AG04450 (cell line): ENCODE measurements around the gene CD164L2. TPM values are rescaled to one million over a fixed set of nuclear protein-coding genes. Genes with fewer than 3 reads are reported as not detected.

ENCODE experiments used
- CTCF ChIA-PET: fragments of 300-600, 350-600 bp; formaldehyde crosslinking; extraction: SDS; loops from one replicate; lab custom pipeline; 2022; ENCODE audit warnings: antibody characterized with exemption, inconsistent platforms; lab: Charles Lee
- POLR2A ChIA-PET: fragments of 350-600 bp; formaldehyde crosslinking; extraction: SDS; loops from one replicate; lab custom pipeline; 2021; ENCODE audit warnings: antibody characterized with exemption, inconsistent platforms; lab: Yijun Ruan, JAX
- DNase-seq: peaks from one replicate; pipeline ENCODE4 v3.0.0-alpha.2; 2011; ENCODE audit warnings: low read depth, low spot score
- H3K27ac ChIP-seq: one replicate; pipeline ENCODE4 v1.5.1; 2012; ENCODE audit warnings: low read depth, low read length, control low read depth
- H3K27me3 ChIP-seq: one replicate; pipeline ENCODE4 v1.6.0; 2012; ENCODE audit warnings: low read length; ENCODE audit not compliant: control insufficient read depth, insufficient read depth
- H3K4me3 ChIP-seq: 2 replicates; pipeline ENCODE4 v1.5.1; 2011; ENCODE audit warnings: mild to moderate bottlenecking, low read depth, low read length, control low read depth
- H3K9me3 ChIP-seq: 2 replicates; pipeline ENCODE4 v1.5.1; 2012; ENCODE audit warnings: low read length; ENCODE audit not compliant: control insufficient read depth, insufficient read depth
- polyA plus RNA-seq: library from polyadenylated mRNA; depleted of rRNA; stranded (reverse); fragments of >200 nt; gene quantifications from 2 replicates; pipeline ENCODE4 v1.2.3, GENCODE V29; 2011
- TF ChIP-seq, protein P1 (sequence below): IDR thresholded peaks from 2 replicates; pipeline ENCODE4 v1.5.1; 2011; ENCODE audit warnings: low read depth, low read length, control low read depth, inconsistent platforms

CD164L2 gene
- polyA plus RNA-seq, 1 experiment: not detected

DNA sequence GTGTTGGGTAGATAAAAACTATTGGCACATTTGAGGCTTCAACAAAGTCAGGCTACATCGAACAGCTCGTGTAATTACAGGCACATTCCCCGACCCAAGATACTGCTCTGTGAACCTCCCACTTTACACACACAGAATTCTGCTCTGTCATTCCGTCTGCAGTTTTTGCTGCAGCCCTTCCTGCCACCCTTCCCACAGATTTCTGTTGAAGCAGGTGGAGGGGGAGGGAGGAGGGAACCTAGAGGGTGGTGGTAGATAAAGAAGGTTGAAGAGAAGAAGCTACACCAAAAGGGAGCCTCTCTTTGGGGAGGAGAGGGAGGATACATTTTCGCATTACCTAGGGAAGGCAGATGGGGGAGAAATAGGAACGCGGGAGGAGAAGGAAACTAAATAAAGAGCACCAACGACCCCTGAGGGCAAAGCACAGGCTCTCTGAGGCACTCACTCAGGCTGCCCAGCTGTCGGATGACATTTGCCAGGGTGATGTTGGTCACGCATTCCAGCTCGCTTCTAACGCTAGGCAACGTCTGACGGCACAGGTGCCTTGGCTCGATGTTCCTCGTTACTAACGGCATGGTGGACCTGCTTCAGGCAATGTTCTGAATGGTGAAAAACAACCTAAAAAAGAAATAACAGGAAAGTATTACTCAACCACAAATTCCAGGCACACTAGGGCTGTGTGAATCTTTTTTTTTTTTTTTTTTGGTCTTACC is 45.3 kb upstream of the CD164L2 start:
- TF ChIP-seq, protein P1, sequence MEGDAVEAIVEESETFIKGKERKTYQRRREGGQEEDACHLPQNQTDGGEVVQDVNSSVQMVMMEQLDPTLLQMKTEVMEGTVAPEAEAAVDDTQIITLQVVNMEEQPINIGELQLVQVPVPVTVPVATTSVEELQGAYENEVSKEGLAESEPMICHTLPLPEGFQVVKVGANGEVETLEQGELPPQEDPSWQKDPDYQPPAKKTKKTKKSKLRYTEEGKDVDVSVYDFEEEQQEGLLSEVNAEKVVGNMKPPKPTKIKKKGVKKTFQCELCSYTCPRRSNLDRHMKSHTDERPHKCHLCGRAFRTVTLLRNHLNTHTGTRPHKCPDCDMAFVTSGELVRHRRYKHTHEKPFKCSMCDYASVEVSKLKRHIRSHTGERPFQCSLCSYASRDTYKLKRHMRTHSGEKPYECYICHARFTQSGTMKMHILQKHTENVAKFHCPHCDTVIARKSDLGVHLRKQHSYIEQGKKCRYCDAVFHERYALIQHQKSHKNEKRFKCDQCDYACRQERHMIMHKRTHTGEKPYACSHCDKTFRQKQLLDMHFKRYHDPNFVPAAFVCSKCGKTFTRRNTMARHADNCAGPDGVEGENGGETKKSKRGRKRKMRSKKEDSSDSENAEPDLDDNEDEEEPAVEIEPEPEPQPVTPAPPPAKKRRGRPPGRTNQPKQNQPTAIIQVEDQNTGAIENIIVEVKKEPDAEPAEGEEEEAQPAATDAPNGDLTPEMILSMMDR: no peak
- POLR2A ChIA-PET: interaction anchor here (0.9 to 1.1 kb wide), 2 partner anchors 8 to 62 kb away, joined by 3 read pairs; partner anchors contain the start of gene WASF2
- peak overlapping the region; percentile 31 for H3K27ac ChIP-seq
- H3K9me3 ChIP-seq: no peaks in the 10 kb centered on the region
- DNase-seq: no peak
- no peak overlapping the region for H3K4me3 ChIP-seq
- H3K27me3 ChIP-seq: no peaks in the 10 kb centered on the region
- CTCF ChIA-PET: interaction anchor here (0.9 to 1.2 kb wide), 2 partner anchors 13 to 60 kb away, joined by 3 to 4 read pairs; no protein-coding TSS in a partner anchor

DNA sequence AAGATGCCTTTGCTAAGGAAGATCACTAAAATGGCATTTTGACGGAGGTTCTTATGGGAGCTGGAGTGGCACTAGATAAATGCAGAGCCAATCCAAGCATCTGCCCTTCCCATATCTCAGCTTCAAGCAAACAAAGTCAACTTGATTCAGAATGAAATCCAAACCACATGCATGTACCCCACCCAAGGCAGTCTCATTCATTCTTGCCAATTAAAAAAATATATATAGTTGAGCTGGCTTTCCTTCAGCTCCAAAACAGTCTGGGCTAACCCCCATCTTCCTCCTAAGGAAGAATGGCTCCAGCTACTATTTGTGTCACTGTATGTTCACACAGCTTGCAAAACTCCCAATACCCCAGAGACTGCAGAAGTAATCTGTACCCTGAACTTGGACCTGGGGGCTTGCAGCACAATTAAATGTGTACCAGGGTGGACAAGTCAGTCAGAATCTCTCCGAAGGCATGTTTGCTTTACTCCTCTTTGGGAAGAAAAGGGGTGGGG is 44.7 kb upstream of the CD164L2 start:
- ChIA-PET POLR2A (interaction anchor here (0.9 to 1.1 kb wide), 2 partner anchors 9 to 62 kb away, joined by 3 read pairs; partner anchors contain the start of gene WASF2), CTCF (interaction anchor here (0.9 to 1.2 kb wide), 2 partner anchors 12 to 60 kb away, joined by 3 to 4 read pairs; no protein-coding TSS in a partner anchor)
- no peak for DNase-seq
- TF ChIP-seq, protein P1: no peak
- Histone ChIP-seq H3K27me3 (no peaks in the 10 kb centered on the region), H3K27ac (no peak overlapping the region), H3K9me3 (no peaks in the 10 kb centered on the region), H3K4me3 (no peak overlapping the region)

GRCh38 chr1:27427329-27427728 is 44.2 kb upstream of the CD164L2 start:
- H3K4me3 ChIP-seq: no peak overlapping the region
- CTCF ChIA-PET: interaction anchor here (1.2 kb wide), 1 partner anchor 11 kb away, joined by 4 read pairs; no protein-coding TSS in a partner anchor
- no peaks in the 10 kb centered on the region for H3K27me3 ChIP-seq
- POLR2A ChIA-PET: no interaction called here
- TF ChIP-seq, protein P1: no peak
- no peak for DNase-seq
- H3K27ac ChIP-seq: no peak overlapping the region
- no peaks in the 10 kb centered on the region for H3K9me3 ChIP-seq

DNA sequence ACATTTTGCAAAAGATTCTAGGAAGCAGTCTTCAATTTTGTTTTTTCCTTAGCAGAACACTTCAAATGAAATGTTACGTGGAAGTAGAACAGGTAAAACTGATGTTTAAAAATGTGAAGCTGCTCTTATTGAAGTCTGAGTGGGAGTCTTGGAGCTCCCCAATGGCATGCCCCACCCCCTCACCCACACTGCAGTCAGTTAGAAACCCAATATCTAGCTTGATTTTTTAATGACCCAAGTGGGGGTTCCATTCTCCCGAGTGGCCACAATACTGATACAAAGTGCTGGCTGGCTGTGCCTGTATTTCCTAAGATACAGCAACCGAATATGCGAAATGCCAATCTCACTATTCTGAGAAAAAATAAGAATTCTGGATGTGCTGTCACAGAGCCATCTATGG is 40.6 kb upstream of the CD164L2 start:
- no peak overlapping the region for H3K4me3 ChIP-seq
- no peak for DNase-seq
- no peaks in the 10 kb centered on the region for H3K9me3 ChIP-seq
- H3K27ac ChIP-seq: no peak overlapping the region
- POLR2A ChIA-PET: no interaction called here
- CTCF ChIA-PET: interaction anchor here (1.4 kb wide), 1 partner anchor 10 kb away, joined by 3 read pairs; no protein-coding TSS in a partner anchor
- H3K27me3 ChIP-seq: no peaks in the 10 kb centered on the region
- TF ChIP-seq, protein P1: no peak
